Measurements from ENCODE around the gene CSAG3. TPM values are rescaled to one million over a fixed set of nuclear protein-coding genes. Genes with fewer than 3 reads are reported as not detected.
"Not testable (repeated sequence)": the region's sequence is repeated elsewhere in the genome, so short reads cannot be mapped to it uniquely, and the experiment has no call there.

Gene CSAG3
- total RNA-seq = not detected
- long read RNA-seq, donor 1 = 0 reads
- long read RNA-seq, donor 2 = 0 reads

GRCh38 chrX:152758918-152759317 lies at the start of gene CSAG3:
TSS of gene CSAG3 (plus strand) at chrX:152759218.
- DNase-seq (ENCODE audit: low spot score); intact Hi-C loops (cut with DNase I): not testable (repeated sequence)

- intact Hi-C loops (cut with DNase I); DNase-seq (ENCODE audit: low spot score): not testable (repeated sequence)
Measured at GRCh38 chrX:152713195-152713594, 45.8 kb upstream of the CSAG3 start.

- DNase-seq (ENCODE audit: low spot score); intact Hi-C loops (cut with DNase I): not testable (repeated sequence)
Measured at GRCh38 chrX:152713815-152714787, 44.9 kb upstream of the CSAG3 start, which contains the start of gene MAGEA2B. TSS of gene MAGEA2B (plus strand) at chrX:152714628. CDS start at chrX:152717107, 2,479 bp downstream.

- no peak for DNase-seq (ENCODE audit: low spot score)
- intact Hi-C loops (cut with DNase I) = no loop called here
Measured at GRCh38 chrX:152725409-152725808, 33.6 kb upstream of the CSAG3 start.

- DNase-seq (ENCODE audit: low spot score) = peak; percentile 73
- intact Hi-C loops (cut with DNase I) = no loop called here
Measured at GRCh38 chrX:152733261-152733975, 25.6 kb upstream of the CSAG3 start, which contains the start of the genes CSAG1 and MAGEA12. TSS of gene CSAG1 (minus strand) at chrX:152733721. CDS start at chrX:152732460, 1,261 bp downstream. TSS of gene MAGEA12 (plus strand) at chrX:152733757. CDS start at chrX:152736162, 2,405 bp downstream.

- intact Hi-C loops (cut with DNase I) = not testable (repeated sequence)
- peak; percentile 62 for DNase-seq (ENCODE audit: low spot score)
Measured at GRCh38 chrX:152734143-152734858, 24.7 kb upstream of the CSAG3 start.

GRCh38 chrX:152735101-152735500 lies 23.9 kb upstream of the CSAG3 start:
- no peak for DNase-seq (ENCODE audit: low spot score)
- intact Hi-C loops (cut with DNase I) = no loop called here

- peak; percentile 66 for DNase-seq (ENCODE audit: low spot score)
- intact Hi-C loops (cut with DNase I) = no loop called here
Measured at GRCh38 chrX:152735860-152736511, 23.0 kb upstream of the CSAG3 start.

GRCh38 chrX:152736528-152736927 lies 22.5 kb upstream of the CSAG3 start:
- intact Hi-C loops (cut with DNase I); DNase-seq (ENCODE audit: low spot score): not testable (repeated sequence)

GRCh38 chrX:152738560-152738959 lies 20.5 kb upstream of the CSAG3 start:
- DNase-seq (ENCODE audit: low spot score) = no peak
- intact Hi-C loops (cut with DNase I) = no loop called here

GRCh38 chrX:152753686-152754650 lies 5.0 kb upstream of the CSAG3 start, which contains the start of gene MAGEA2:
TSS of gene MAGEA2 (minus strand) at chrX:152753842. CDS start at chrX:152751363, 2,479 bp downstream.
- DNase-seq (ENCODE audit: low spot score); intact Hi-C loops (cut with DNase I): not testable (repeated sequence)

GRCh38 chrX:152754871-152755270 lies 4.1 kb upstream of the CSAG3 start:
- DNase-seq (ENCODE audit: low spot score); intact Hi-C loops (cut with DNase I): not testable (repeated sequence)

GRCh38 chrX:152759544-152759943 lies 526 bp downstream of the CSAG3 start:
- DNase-seq (ENCODE audit: low spot score); intact Hi-C loops (cut with DNase I): not testable (repeated sequence)

- DNase-seq (ENCODE audit: low spot score); intact Hi-C loops (cut with DNase I): not testable (repeated sequence)
Measured at GRCh38 chrX:152761582-152761981, 2.6 kb downstream of the CSAG3 start.

- peak; percentile 46 for DNase-seq (ENCODE audit: low spot score)
Measured at GRCh38 chrX:152766562-152766961, 7.5 kb downstream of the CSAG3 start.

GRCh38 chrX:152769549-152770289 lies 10.7 kb downstream of the CSAG3 start, which contains the start of gene MAGEA6:
TSS of gene MAGEA6 (minus strand) at chrX:152769689. CDS start at chrX:152767650, 2,039 bp downstream.
- DNase-seq (ENCODE audit: low spot score); intact Hi-C loops (cut with DNase I): not testable (repeated sequence)

More at GRCh38 chrX:152766562-152766961, 7.5 kb downstream of the CSAG3 start:
- intact Hi-C loops (cut with DNase I) = not testable (repeated sequence)
